Measurements from ENCODE around the gene ZNF418.

The ZNF418 gene

DNA sequence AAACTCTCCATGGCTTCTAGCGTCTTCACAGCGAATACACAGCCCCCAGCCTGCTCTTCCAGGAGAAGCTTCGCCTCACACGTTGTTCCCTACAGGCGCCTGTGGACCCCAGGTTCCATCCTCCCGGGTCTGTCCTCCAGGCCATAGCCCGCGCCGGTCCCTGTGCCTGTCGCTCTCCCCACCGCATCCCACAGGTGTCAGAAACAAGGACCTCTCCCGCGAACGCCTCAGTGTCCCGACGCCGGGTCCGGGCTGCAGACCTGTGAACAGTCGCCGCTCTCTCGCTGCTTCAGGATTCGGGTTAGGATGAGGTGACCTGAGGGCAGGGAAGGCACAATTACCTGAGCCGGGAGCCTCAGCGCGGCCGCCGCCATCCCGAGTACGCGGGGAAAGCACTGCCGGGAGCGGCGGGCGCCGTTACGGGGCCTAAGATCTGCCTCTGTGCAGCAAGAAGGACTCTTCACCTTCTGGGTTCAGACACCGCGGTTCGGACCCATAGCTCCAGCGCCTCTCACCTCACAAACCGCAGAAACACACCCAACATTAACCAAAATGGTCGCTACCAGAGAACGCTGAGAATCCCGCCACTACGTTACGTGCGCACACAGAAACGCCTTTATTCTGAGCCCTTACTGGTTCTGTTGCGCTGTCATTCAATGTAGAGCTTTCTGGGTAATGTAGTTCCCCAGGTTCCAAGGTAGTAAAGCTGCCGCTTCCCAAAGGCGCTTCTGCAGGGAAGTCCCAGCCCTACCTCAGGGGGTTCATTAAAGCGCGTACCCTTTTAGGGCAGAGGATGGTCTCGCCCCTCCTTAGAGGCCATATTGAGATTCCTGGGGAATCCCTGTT is at the start of gene ZNF418:
Gene ZNF418, minus strand, starts transcription at position 583 of the 846 bp plus-strand sequence. CDS start 1,580 bp downstream, outside the sequence.
- DNase-seq (ENCODE audit: low read depth): peak; percentile 84

DNA sequence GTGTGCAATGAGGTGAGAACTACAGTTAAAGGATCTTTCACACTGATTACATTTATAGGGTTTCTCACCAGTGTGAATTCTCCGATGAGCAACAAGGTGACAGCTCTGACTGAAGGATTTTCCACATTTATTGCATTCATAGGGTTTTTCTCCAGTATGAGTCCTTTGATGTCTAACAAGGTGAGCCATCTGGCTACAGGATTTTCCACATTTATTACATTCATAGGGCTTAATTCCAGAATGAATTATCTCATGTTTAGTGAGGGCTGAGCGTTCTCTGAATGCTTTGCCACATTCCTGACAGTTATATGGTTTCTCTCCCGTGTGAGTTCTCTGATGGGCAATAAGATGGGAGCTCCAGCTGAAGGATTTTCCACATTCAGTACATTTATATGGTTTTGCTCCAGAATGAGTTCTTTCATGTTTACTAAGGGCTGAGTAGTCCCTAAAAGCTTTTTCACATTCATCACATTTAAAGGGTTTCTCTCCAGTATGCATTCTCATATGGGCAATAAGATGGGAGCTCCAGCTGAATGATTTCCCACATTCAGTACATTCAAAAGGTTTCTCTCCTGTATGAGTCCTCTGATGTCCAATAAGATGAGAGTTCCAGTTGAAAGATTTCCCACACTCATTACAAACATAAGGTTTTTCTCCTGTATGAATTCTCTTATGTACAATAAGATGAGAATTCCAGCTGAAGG is 43.5 kb upstream of the ZNF418 start:
- DNase-seq (ENCODE audit: low read depth): peak; percentile 30

DNA sequence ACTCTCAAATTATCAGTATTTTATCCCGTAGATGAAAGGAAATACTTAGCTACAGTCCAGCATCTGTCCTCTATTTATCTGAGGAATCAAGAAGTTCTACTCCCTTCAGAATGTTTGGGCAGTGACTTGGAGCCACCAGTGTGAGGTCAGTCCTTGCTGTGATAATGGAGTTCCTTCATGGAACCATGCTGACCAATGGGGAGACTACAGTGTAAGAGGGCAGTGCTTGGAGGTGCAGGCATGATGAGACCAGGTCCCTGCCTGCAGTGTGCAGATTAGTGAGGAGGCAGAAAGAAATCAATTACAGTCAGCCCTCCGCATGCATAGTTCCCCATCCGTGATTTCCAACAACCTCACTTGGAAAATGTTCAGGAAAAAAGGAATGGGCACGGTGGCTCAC is 39.2 kb upstream of the ZNF418 start, which contains the start of gene C19orf18:
Gene C19orf18, minus strand, starts transcription at position 101 of the 400 bp plus-strand sequence. CDS start 102 bp downstream, outside the sequence.
- DNase-seq (ENCODE audit: low read depth): no peak

DNA sequence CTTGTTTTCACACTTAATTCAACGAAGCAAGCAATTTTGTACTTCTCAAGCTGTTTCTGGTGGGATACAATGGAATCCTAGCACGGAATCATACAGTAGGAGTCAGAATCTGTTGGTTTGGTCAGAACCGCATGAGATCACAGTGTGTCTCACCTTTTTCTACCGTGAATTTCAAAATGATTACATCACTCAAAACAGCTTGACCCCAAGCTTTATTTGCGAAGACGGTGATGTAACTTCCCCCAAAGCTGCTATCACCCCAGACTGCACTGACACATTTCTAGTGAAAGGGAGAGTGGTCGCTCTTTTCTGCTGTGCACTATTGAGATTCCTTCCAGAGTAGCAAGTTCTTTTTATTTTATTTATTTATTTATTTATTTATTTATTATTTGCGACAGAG is 29.6 kb upstream of the ZNF418 start:
- DNase-seq (ENCODE audit: low read depth): no peak

DNA sequence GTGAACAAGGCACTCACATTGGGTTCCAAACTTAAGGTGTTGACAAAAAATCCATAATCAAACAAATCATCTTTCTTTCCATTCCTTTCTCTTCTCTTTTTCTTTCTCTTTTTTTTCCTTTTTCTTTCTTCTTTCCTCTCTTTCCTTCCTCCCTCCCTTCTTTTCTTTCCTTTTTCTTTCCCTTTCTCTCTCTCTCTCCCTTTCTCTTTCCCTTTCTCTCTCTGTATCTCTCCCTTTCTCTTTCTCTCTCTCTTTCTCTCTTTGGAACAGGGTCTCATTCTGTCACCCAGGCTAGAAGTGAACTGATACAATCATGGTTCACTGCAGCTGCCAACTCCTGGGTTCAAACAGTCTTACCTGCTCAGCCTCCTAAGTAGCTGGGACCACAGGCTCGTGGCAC is 26.6 kb upstream of the ZNF418 start:
- DNase-seq (ENCODE audit: low read depth): no peak

DNA sequence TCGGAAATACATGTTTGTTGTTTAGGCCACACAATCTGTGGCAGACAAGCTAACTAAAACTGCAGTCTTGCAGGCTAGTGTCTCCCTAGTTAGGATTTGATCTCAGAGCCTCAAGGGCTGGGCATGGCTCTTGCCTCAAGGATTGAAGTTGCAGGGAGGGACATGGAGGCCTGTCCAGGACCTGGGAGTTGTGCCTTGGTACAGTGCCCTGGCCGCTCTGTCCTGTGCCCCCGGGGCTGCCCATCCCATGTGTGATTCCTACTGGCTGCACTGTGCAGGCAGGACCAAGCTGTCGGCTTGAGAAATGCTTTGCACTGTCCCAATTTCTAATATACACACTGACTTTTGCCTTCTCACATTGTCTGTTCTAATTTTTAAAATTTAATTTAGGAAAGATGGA is 19.8 kb upstream of the ZNF418 start:
- no peak for DNase-seq (ENCODE audit: low read depth)

DNA sequence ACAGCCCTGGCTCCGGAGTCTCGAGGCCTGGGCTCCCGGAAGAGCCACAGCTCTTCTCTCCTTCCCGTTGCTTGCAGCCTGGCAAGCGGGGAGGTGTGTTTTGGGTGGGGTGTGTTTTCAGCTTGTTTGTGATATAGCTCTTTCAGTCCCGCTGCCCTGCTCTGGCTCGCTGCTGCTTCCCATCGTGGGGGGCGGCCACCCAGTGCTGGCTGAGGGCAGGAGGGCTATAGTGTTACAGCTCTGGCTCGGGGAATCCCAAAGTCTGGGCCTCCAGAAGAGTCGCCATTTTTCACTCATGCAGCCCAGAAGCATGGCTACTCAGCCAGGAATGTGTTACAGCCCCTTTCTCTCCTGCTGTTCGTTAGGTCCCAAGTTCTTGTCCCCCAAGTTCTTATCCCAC is 14.5 kb upstream of the ZNF418 start:
- DNase-seq (ENCODE audit: low read depth): no peak

DNA sequence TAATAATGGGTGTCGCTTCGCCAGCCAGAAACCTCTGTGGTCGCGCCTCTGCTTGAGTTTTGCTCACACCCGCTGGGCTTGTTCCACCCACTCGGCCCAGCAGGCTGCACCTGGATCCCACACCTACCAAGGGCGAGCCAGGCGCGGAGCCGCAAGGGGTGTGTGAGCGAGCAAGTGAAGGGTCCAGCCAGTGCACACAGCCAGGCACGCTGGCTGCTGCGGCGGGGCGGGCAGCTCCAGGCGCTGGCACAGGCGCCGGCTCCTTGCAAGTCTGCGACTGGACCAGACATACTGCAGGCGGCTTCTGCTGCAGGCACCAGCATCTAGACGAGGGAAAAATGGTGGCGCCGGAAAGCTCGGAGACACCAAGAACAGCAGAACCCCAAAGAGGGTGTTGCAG is 14.1 kb upstream of the ZNF418 start:
- no peak for DNase-seq (ENCODE audit: low read depth)

DNA sequence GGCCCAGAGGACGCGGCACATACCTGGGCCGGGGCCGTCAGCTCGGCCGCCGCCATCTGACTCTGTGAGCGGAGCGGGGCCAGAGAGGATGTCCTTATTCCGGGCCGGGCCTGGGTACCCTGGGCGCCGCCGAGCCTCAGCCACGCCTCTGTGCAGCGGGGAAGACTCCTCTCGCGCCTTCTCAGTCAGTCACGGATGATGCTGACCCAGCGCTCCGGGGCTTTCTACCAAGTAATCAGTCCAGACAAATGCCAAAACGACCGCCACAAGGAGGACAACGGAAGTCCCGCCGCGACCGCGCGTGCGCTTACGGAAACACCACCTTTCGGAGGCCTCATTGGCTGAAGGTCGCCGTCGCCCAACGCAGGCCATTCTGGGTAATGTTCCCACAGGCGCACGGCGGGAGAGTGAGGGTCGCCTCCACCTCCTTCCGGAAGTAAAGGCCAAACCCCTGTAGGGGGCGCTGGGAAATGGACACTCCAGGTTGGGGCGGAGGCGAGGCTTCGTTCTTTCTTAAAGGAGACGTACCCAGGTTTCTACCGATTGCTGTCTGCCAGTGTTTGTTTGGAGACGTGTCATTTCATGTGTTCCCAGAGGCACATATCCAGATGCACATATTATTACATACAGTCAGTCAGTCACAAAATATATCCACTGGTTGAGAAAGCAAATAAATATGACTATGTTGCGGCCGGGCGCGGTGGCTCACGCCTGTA is 12.4 kb upstream of the ZNF418 start, which contains the start of gene ZNF256:
Gene ZNF256, minus strand, starts transcription at position 288 of the 716 bp plus-strand sequence. Its CDS starts 232 bp downstream, at position 56.
- DNase-seq (ENCODE audit: low read depth): peak; percentile 95

DNA sequence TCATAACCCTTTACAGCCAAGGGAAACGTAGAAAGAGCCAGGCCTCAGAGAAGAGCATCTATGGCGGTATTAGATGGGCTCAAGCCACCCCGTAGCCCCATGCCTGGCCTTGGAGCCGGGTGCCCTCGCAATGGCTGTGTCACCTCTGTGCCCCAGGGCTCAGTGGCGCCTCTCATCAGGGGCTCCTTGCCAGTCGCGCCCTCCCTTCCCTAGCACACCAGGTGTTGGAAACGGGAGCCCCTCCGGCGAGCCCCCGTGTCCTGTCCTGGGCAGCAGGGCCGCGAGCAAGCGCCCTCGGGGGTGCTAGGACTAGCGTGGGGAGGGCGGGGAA is 11.9 kb upstream of the ZNF418 start:
- DNase-seq (ENCODE audit: low read depth): no peak

DNA sequence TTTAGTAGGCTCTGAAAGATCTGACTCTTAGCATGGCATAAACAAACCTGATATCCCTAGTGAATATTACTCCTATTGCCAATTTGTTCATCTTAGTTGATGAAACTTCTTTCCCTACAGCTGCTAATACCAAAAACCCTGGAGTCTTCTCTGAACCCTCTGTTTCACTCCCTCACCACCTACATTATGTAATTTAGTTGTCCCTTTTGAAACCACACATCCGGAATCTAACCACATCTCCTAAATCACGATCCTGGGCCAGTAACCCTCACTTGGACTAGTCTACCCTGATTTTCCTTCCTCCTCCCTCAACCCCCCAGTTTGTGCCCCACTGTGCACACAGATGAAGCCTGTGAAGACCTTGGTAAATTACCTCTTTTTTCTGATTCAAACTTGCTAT is 11.1 kb upstream of the ZNF418 start:
- DNase-seq (ENCODE audit: low read depth): no peak

DNA sequence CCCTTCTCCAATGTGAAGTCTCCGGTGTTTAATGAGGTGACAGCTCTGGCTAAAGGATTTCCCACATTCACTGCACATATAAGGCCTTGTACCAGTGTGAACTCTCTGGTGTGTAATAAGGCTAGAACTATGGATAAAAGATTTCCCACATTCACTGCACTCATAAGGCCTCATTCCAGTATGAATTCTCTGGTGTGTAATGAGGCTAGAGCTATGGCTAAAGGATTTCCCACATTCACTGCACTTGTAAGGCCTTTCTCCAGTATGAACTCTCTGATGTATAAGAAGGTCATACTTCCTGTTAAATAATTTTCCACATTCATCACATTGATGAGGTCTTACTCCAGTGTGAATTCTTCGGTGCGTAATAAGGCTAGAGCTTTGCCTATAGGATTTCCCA is 6.4 kb upstream of the ZNF418 start:
- no peak for DNase-seq (ENCODE audit: low read depth)

DNA sequence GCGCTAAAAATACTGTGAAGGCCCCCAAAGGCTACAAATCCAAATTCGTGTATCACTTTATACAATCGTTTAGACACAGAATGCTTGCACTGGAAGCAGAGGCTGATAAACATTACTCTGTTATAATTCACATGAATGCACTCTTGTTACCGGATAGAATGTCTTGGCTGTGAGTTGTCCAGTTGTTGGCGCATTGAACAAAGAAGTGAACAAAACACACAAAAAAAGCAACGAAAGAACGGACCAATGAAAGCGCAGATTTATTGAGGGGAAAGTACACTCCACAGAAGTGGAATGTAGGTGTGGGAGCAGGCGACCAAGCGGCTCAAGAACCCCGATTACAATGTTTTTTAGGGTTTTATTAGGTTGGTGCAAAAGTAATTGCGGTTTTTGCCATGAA is 529 bp upstream of the ZNF418 start:
- DNase-seq (ENCODE audit: low read depth): no peak

DNA sequence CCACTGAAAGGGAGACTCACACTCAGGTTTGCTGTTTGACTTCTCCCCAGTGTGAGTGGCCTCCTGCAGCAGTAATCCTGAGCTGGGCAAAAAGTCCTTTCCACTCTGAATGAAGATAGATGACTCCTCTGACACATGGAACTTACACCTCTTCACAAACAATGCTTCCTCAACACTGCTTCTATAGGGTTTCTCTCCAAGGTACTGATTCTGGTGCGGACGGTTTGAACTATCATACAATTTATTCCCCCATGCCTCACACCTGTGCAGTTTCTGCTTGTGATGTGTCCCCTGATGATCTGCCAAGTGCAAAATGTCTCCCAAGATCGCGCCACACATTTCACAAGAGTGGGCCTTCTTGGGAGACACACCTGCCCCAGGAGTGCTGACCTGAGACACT is 7.6 kb downstream of the ZNF418 start:
- DNase-seq (ENCODE audit: low read depth): no peak

DNA sequence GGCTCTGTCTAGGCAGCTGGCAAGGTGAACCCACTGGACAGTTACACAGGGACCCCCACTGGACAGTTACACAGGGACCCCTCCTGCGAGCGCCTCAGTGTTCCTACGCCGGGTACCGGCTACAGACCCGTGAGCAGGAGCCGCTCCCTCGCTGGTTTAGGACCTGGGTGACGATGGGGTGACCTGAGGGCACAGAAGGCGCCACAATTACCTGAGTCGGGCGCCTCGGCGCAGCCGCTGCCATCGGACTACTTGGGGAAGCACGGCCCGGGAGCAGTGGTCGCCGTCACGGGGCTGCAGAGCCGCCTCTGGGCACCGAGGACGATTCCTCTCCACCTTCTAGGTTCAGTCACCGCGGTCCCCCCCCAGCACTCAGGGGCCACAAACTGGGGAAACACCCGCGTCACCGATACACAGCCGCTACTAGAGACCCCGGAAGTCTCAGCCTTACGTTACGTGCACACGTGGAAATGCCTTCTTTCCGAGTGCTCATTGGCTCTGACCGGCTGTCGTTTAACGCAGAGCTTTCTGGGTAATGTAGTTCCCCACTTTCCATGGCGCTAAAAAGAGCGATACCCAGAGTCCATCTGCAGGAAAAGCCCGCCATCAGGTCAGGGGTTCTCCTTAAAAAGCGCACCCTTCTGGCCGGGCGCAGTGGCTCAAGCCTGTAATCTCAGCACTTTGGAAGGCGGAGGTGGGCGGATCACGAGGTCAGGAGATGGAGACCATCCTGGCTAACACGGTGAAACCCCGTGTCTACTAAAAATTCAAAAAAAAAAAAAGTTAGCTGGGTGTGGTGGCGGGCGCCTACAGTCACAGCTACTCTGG is 18.8 kb downstream of the ZNF418 start, which contains the start of gene ZNF417:
Gene ZNF417, minus strand, starts transcription at position 425 of the 828 bp plus-strand sequence. Its CDS starts 181 bp downstream, at position 244.
- peak; percentile 96 for DNase-seq (ENCODE audit: low read depth)

DNA sequence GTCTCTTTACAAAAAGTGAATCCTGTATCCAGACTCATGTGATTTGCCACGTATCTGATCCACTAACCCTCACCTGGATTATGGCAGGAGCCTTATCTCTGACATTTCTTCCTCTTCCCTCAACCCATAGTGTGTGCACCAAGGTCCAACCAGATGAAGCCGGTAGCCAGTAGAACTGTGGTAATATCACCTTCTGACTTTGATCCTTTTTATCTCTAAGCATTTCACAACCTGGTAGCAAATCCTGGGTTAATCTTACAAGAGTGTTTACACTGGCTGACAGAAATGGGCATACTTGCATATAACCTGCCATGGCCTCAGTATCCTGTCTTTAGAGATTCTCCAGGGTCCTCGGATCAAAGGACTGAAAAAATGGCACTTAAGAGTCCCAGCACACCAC is 20.7 kb downstream of the ZNF418 start:
- DNase-seq (ENCODE audit: low read depth): no peak

DNA sequence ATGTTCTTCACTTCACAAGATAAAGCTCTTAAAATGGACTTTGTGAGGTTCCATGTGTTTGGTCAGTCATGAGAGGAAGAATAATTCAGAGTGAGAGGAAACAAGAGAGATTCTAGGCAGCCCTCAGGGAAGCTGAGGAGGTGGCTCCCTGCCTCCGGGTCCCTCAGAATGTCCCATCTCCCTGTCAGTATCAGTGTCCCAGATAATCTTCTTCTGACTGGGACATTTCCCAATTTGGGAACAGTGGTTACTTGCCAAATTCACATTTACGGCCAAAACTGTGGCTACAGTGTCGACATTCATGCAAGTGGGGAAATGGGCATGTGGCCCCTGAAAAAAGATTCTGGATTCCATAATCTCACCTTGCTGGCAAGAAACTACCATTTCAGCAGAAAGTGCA is 27.8 kb downstream of the ZNF418 start:
- DNase-seq (ENCODE audit: low read depth): no peak

DNA sequence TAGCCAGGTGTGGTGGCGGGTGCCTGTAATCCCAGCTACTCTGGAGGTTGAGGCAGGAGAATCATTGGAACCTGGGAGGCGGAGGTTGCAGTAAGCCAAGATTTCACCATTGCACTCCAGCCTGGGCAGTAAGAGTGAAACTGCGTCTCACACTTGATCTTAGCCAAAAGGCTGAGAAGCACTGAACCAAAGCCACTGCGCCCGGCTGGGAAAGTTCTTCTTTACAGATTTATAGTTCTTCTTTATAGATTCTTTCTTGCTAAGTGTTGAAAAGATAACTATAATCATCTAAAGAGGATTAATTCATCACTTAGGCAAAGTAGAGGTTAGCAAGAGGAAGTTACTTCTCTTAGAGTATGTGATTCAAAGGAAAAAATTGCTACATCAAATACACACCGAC is 29.9 kb downstream of the ZNF418 start:
- DNase-seq (ENCODE audit: low read depth): no peak

DNA sequence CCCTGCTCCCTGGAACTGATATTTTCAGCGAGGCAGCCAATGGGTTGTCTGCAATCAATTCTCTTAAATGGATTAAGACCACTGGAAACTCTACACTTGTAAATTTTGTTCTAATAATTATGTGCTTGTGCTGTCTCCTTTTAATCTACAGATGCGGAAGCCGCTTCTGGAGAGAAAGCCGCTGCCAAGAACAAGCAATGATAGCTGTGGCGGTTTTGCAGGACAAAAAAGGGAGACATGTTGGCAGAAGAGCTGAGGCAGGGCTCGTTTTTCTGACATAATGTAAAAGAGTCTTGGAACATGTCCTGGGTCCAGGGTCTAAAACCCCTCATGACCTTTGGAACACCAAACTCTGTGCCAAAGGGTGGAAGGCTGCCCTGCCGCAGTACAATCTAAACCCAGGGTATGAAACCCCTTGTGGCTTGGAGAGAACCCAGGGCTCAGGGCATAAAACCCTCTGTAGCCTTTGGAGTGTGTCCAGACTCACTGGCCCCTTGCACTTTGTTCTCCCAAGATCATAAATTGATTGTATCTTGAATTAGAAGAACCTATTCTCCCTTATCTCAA is 31.5 kb downstream of the ZNF418 start:
- no peak for DNase-seq (ENCODE audit: low read depth)

DNA sequence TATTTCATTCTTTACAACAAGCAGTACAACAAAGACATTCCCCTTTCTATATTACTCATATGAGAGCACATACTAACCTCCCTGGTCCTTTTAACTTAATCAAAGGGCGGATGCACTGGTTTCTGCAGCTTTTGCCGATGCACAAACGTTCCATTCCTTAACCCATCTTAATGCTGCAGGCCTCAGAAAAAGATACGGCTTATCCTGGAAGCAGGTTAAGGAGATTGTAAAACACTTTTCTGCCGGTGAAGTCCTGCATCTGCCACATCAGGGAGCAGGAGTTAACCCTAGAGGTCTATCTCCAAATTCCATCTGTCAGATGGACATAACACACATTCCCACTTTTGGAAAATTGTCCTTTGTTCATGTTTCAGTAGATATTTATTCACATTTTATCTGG is 34.9 kb downstream of the ZNF418 start:
- DNase-seq (ENCODE audit: low read depth): peak; percentile 3

DNA sequence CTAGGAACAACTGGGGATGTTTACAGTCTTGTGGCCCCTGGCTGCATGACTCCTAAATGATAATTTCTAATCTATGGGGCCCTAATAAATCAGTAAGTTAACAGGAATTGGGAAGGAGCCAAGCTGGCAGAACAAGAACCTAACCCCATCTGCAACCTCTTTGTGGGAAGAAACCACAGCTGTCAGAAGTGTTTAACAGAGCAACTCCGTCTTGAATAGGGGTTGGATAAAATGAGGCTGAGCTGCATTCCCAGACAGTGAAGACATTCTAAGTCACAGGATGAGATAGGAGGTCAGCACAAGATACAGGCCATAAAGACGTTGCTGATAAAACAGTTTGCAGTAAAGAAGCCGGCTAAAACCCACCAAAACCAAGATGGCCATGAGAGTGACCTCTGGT is 44.5 kb downstream of the ZNF418 start:
- DNase-seq (ENCODE audit: low read depth): peak; percentile 94
